ENCODE results near the gene LHX1. TPM values are rescaled to one million over a fixed set of nuclear protein-coding genes. Genes with fewer than 3 reads are reported as not detected.

Gene LHX1
- total and polyA plus RNA-seq, 9 of the 15 experiments (the other 6 are each of a cell fraction or from before 2014, with no cell fraction given), result 0.05 to 0.64 (median 0.07) TPM; not detected in 6

- H3K27me3 ChIP-seq (ENCODE audit: control insufficient read depth in 2 of 2, insufficient read depth in 2 of 2, low read length in 2 of 2), result no peaks in the 10 kb centered on the region
- FAIRE-seq (no peak), ATAC-seq (no peak), DNase-seq (ENCODE audit: extremely low read depth in 1 of 4, low spot score in 3 of 4) (no peak)
- H3K27ac ChIP-seq (ENCODE audit: extremely low read depth, low read depth, low read length), result no peak overlapping the region
- peaks cover 80% of the 10 kb centered on the region for H3K79me2 ChIP-seq (ENCODE audit: control insufficient read depth, insufficient read depth, low read length)
- H3K36me3 ChIP-seq (ENCODE audit: control insufficient read depth, insufficient read depth, low read length), result peaks cover 30% of the 10 kb centered on the region
- no peak overlapping the region for H3K4me2 ChIP-seq (ENCODE audit: insufficient read depth, low read length)
- WGBS (ENCODE audit: insufficient coverage, low coverage, missing lambda C conversion rate), result 59% methylated on average over 4 of the region's 4 CpGs
- no peak overlapping the region for H3K9ac ChIP-seq (ENCODE audit: insufficient read depth in 1 of 2, low read depth in 2 of 2, low read length in 2 of 2)
- no peak overlapping the region for H3K4me3 ChIP-seq
- H3K9me3 ChIP-seq (replicated peaks; ENCODE audit: control insufficient read depth, insufficient read depth, low read depth, low read length), result no peaks in the 10 kb centered on the region
- in situ Hi-C loops (cut with MboI) (no loop called here), intact Hi-C loops (cut with micrococcal nuclease) (no loop called here)
- no peaks in the 10 kb centered on the region for H3K9me1 ChIP-seq (ENCODE audit: control insufficient read depth, insufficient read depth, low read length)
- no peaks in the 10 kb centered on the region for H4K20me1 ChIP-seq (replicated peaks; ENCODE audit: control insufficient read depth, insufficient read depth, low read length)
- no peak overlapping the region for H2AFZ ChIP-seq (ENCODE audit: low read depth, low read length)
- ChIA-PET CTCF (ENCODE audit: low intra/inter-chr PET ratio) (interaction anchor here (0.7 kb wide), 1 partner anchor 16 kb away, joined by 3 read pairs; no protein-coding TSS in a partner anchor), POLR2A (interaction anchor here (1.2 to 2.0 kb wide), 3 partner anchors 9 to 23 kb away, joined by 3 to 9 read pairs (median 4); partner anchors contain the start of gene AATF)
- H3K4me1 ChIP-seq (replicated peaks in 1 of 2; ENCODE audit: control insufficient read depth in 2 of 2, insufficient read depth in 2 of 2, low read length in 2 of 2), result no peaks in the 10 kb centered on the region
- BruUV-seq (replicated peaks), result no TSS peak
- TF ChIP-seq MAFF (IDR thresholded peaks at IDR 0.05; ENCODE audit: low read length) (peak; percentile 51), ZNF766 (CRISPR knock-in tag; conservative IDR thresholded peaks at IDR 0.05) (no peak), MAFK (IDR thresholded peaks at IDR 0.05; ENCODE audit: low read length) (peak; percentile 26; the same call in 1 of the 2 replicates), MAFG (tag; conservative IDR thresholded peaks at IDR 0.05) (peak; percentile 19; the same call in 1 of the 2 replicates), ADNP (tag; IDR thresholded peaks at IDR 0.05) (no peak), ZNF316 (IDR thresholded peaks at IDR 0.05) (peak; percentile 80), C11orf30 (IDR thresholded peaks at IDR 0.05; ENCODE audit: low read depth) (peak; percentile 65)
These were observed 34.2 kb downstream of the LHX1 start for GRCh38 chr17:36971508-36971907.

GRCh38 chr17:36972186-36972700 lies 35.0 kb downstream of the LHX1 start:
- no peak for TF ChIP-seq ZNF24 (IDR thresholded peaks at IDR 0.05)
- no peak for TF ChIP-seq BRF1 (IDR thresholded peaks at IDR 0.05; ENCODE audit: borderline replicate concordance, extremely low read depth, insufficient read length)
- TF ChIP-seq POU5F1 (IDR thresholded peaks at IDR 0.05; ENCODE audit: borderline replicate concordance, low read depth, low read length, partially characterized antibody), result no peak
- no peak for TF ChIP-seq CREM (IDR thresholded peaks at IDR 0.05; ENCODE audit: low read depth)
- TF ChIP-seq CC2D1A (IDR thresholded peaks at IDR 0.05), result no peak
- no peak for TF ChIP-seq PTBP1 (IDR thresholded peaks at IDR 0.05; ENCODE audit: low read depth, low read length)
- TF ChIP-seq EGR1 (conservative IDR thresholded peaks at IDR 0.05), result no peak
- TF ChIP-seq ZBTB17 (CRISPR knock-in tag; IDR thresholded peaks at IDR 0.05), result no peak
- TF ChIP-seq PHF21A (IDR thresholded peaks at IDR 0.05; ENCODE audit: borderline replicate concordance, low read depth), result no peak
- no peak for TF ChIP-seq SRSF7 (optimal IDR thresholded peaks at IDR 0.05; ENCODE audit: low read depth, low read length)
- no peak for TF ChIP-seq NFIX (CRISPR knock-in tag; IDR thresholded peaks at IDR 0.05; ENCODE audit: low read depth)
- ATAC-seq (no peak), DNase-seq (ENCODE audit: extremely low read depth in 1 of 4, low spot score in 3 of 4) (no peak), FAIRE-seq (no peak)
- no peak overlapping the region for H2AFZ ChIP-seq (ENCODE audit: low read depth, low read length)
- intact Hi-C loops (cut with micrococcal nuclease), result no loop called here
- H3K4me2 ChIP-seq (ENCODE audit: insufficient read depth, low read length), result no peak overlapping the region
- H3K9me3 ChIP-seq (replicated peaks; ENCODE audit: control insufficient read depth, insufficient read depth, low read depth, low read length), result no peaks in the 10 kb centered on the region
- peaks cover 28% of the 10 kb centered on the region for H3K36me3 ChIP-seq (ENCODE audit: control insufficient read depth, insufficient read depth, low read length)
- in situ Hi-C loops (cut with MboI), result no loop called here
- BruUV-seq (replicated peaks), result no TSS peak
- no peaks in the 10 kb centered on the region for H3K4me1 ChIP-seq (replicated peaks in 1 of 2; ENCODE audit: control insufficient read depth in 2 of 2, insufficient read depth in 2 of 2, low read length in 2 of 2)
- H3K27me3 ChIP-seq (ENCODE audit: control insufficient read depth in 2 of 2, insufficient read depth in 2 of 2, low read length in 2 of 2), result no peaks in the 10 kb centered on the region
- H3K9me1 ChIP-seq (ENCODE audit: control insufficient read depth, insufficient read depth, low read length), result no peaks in the 10 kb centered on the region
- no peak overlapping the region for H3K9ac ChIP-seq (ENCODE audit: insufficient read depth in 1 of 2, low read depth in 2 of 2, low read length in 2 of 2)
- no peak overlapping the region for H3K4me3 ChIP-seq
- ChIA-PET CTCF (ENCODE audit: low intra/inter-chr PET ratio) (no interaction called here), POLR2A (interaction anchor here (0.6 to 2.0 kb wide), 4 partner anchors 8 to 859 kb away, joined by 3 to 9 read pairs (median 4); no protein-coding TSS in a partner anchor)
- peaks cover 83% of the 10 kb centered on the region for H3K79me2 ChIP-seq (ENCODE audit: control insufficient read depth, insufficient read depth, low read length)
- H4K20me1 ChIP-seq (replicated peaks; ENCODE audit: control insufficient read depth, insufficient read depth, low read length), result no peaks in the 10 kb centered on the region
- no peak overlapping the region for H3K27ac ChIP-seq (ENCODE audit: extremely low read depth, low read depth, low read length)
